HepG2 (cell line): ENCODE measurements around the gene USP25. TPM values are rescaled to one million over a fixed set of nuclear protein-coding genes. Genes with fewer than 3 reads are reported as not detected.

Experiments
- ATAC-seq: fragments of 200-7000 bp; cut with Tn5 transposase; 3 replicates; pipeline ENCODE4 v1.9.1; 2020; ENCODE audit warnings: mild to moderate bottlenecking, moderate library complexity
- BruUV-seq: library from RNA; stranded (reverse); fragments of 400-500 nt; replicated peaks from 2 replicates; lab custom pipeline; 2021; lab: Mats Ljungman, UMichigan
- CTCF ChIA-PET: fragments of 300-600 bp; formaldehyde crosslinking; extraction: SDS; loops from one replicate; lab custom pipeline; 2021; ENCODE audit warnings: low total read pairs, inconsistent platforms, low intra/inter-chr PET ratio; lab: Yijun Ruan, JAX
- POLR2A ChIA-PET: fragments of 350-600 bp; sonication (Branson Sonifier 250); formaldehyde crosslinking; loops from one replicate; lab custom pipeline; 2020; ENCODE audit warnings: antibody characterized with exemption, inconsistent platforms; lab: Yijun Ruan, JAX
- DNase-seq: peaks from one replicate; pipeline ENCODE4 v3.0.0-alpha.2; 2015; ENCODE audit warnings: low spot score
- FAIRE-seq: peaks from 3 replicates; lab custom pipeline; 2011; peaks lifted over from hg19 to GRCh38; lab: Jason Lieb, UNC
- H2AFZ ChIP-seq: one replicate; pipeline ENCODE4 v1.6.1; 2011; ENCODE audit warnings: low read length, inconsistent platforms
- H3K27ac ChIP-seq: fragments of 300-600 bp; 3 replicates; pipeline ENCODE4 v1.8.0; 2011; ENCODE audit warnings: mixed run types, mild to moderate bottlenecking, mixed read lengths, low read length, inconsistent platforms; ENCODE audit not compliant: insufficient read depth; ENCODE audit errors: extremely low read length
- H3K27me3 ChIP-seq, 2 experiments: fragments of 200-600 bp in 1 of 2; 2 replicates in 1 of 2; 3 replicates in 1 of 2; pipeline versions ENCODE4 v1.6.0 to v1.8.0; 2011; ENCODE audit warnings: low read length in 2 of 2, mild to moderate bottlenecking in 2 of 2, moderate library complexity in 2 of 2, inconsistent platforms in 1 of 2; ENCODE audit not compliant: insufficient read depth in 2 of 2, control insufficient read depth in 1 of 2
- H3K36me3 ChIP-seq, 2 experiments: fragments of 200-600 bp in 1 of 2; replicated peaks in 1 of 2; 2 replicates in 1 of 2; 3 replicates in 1 of 2; pipeline versions ENCODE4 v1.5.1 to v1.8.0; 2011; ENCODE audit warnings: low read length in 2 of 2, inconsistent platforms in 1 of 2; ENCODE audit not compliant: insufficient read depth in 2 of 2, control insufficient read depth in 1 of 2
- H3K4me1 ChIP-seq: 2 replicates; pipeline ENCODE4 v1.5.1; 2012; ENCODE audit warnings: low read length, inconsistent platforms; ENCODE audit not compliant: insufficient read depth
- H3K4me2 ChIP-seq: 2 replicates; pipeline ENCODE4 v1.6.0; 2011; ENCODE audit warnings: low read depth, low read length, inconsistent platforms
- H3K4me3 ChIP-seq, 3 experiments: fragments of 200-600 bp in 1 of 3; sonication (generic), shearing (Covaris generic) in 1 of 3; replicated peaks in 1 of 3; 2 replicates each; pipeline ENCODE4 v1.5.1; 2011 to 2016; ENCODE audit warnings: low read length in 3 of 3, inconsistent platforms in 2 of 3, low read depth in 2 of 3, mild to moderate bottlenecking in 2 of 3, control low read depth in 1 of 3, mixed read lengths in 1 of 3; ENCODE audit not compliant: insufficient read depth in 1 of 3
- H3K79me2 ChIP-seq: one replicate; pipeline ENCODE4 v1.6.1; 2011; ENCODE audit warnings: low read length, inconsistent platforms; ENCODE audit not compliant: insufficient read depth
- H3K9ac ChIP-seq: 2 replicates; pipeline ENCODE4 v1.6.0; 2011; ENCODE audit warnings: mild to moderate bottlenecking, low read depth, low read length, inconsistent platforms; ENCODE audit not compliant: insufficient read depth
- H3K9me3 ChIP-seq: 2 replicates; pipeline ENCODE4 v1.5.1; 2012; ENCODE audit warnings: mild to moderate bottlenecking, low read length
- H4K20me1 ChIP-seq: 2 replicates; pipeline ENCODE4 v1.6.0; 2011; ENCODE audit warnings: inconsistent platforms, mild to moderate bottlenecking, low read length, moderate library complexity; ENCODE audit not compliant: insufficient read depth
- EP300 ChIP-seq, 3 experiments: sonication (generic) in 1 of 3; formaldehyde crosslinking in 1 of 3; IDR thresholded peaks; 2 replicates each; pipeline versions ENCODE4 v1.5.1 to v1.6.1; 2011 to 2020; ENCODE audit warnings: low read depth in 2 of 3, low read length in 2 of 3, borderline replicate concordance in 1 of 3, improper control_type of control experiment in 1 of 3, mild to moderate bottlenecking in 1 of 3, missing genetic modification reagents in 1 of 3, moderate library complexity in 1 of 3
- HBP1 ChIP-seq: IDR thresholded peaks from 2 replicates; pipeline ENCODE4 v1.6.1; 2016; ENCODE audit warnings: low read depth, control low read depth
- MIXL1 ChIP-seq: IDR thresholded peaks from 2 replicates; pipeline ENCODE4 v1.6.1; 2016
- NRL ChIP-seq: sonication (generic); formaldehyde crosslinking; IDR thresholded peaks from 2 replicates; pipeline ENCODE4 v1.5.0; 2020; ENCODE audit warnings: missing genetic modification reagents, mild to moderate bottlenecking, moderate library complexity, borderline replicate concordance
- SMAD3 ChIP-seq: sonication (generic); formaldehyde crosslinking; IDR thresholded peaks from 2 replicates; pipeline ENCODE4 v1.4.0; 2020; ENCODE audit warnings: missing genetic modification reagents
- SRSF1 ChIP-seq: fragments of 200-400 bp; formaldehyde crosslinking; optimal IDR thresholded peaks from 2 replicates; pipeline ENCODE3; 2017; ENCODE audit warnings: mild to moderate bottlenecking, low read depth, low read length, moderate library complexity
- ZFP1 ChIP-seq: IDR thresholded peaks from 2 replicates; pipeline ENCODE4 v1.6.1; 2016
- ZNF251 ChIP-seq: sonication (generic); formaldehyde crosslinking; IDR thresholded peaks from 2 replicates; pipeline ENCODE4 v1.9.0; 2021; ENCODE audit warnings: mild to moderate bottlenecking, missing genetic modification reagents
- ZNF646 ChIP-seq: sonication (generic); formaldehyde crosslinking; IDR thresholded peaks from 2 replicates; pipeline ENCODE4 v1.9.0; 2021; ENCODE audit warnings: mild to moderate bottlenecking, missing genetic modification reagents
- WGBS: methylation state at CpG from one replicate; pipeline ENCODE4 v1.1.6; 2017; ENCODE audit warnings: low lambda C conversion rate; 5-methylcytosine and 5-hydroxymethylcytosine counted together
- in situ Hi-C: cut with HindIII; loops from 2 replicates; pipeline ENCODE4 v1.10.0; 2017; ENCODE audit warnings: low pct_unique_long_range_greater_than_20kb; ENCODE audit not compliant: extremely low pct_ligation_motif_present
- intact Hi-C: fragments of 100-400 bp; cut with micrococcal nuclease; formaldehyde crosslinking; loops from one replicate; pipeline ENCODE4 v1.10.0; 2022; ENCODE audit not compliant: unreplicated experiment
- polyA plus RNA-seq, 8 experiments: library from polyadenylated mRNA; depleted of rRNA in 3 of 8; stranded (reverse) in 7 of 8; unstranded in 1 of 8; fragments of >200 nt; fragmentation: Illumina TruSeq in 4 of 8; extraction: Trizol in 4 of 8; gene quantifications; 2 replicates each; pipeline versions ENCODE4 v1.2.1 to v1.2.3, GENCODE V29; 2011 to 2016; ENCODE audit warnings: low read depth in 4 of 8, missing spikeins in 1 of 8, mixed read lengths in 1 of 8; ENCODE audit not compliant: insufficient read depth in 1 of 8
- total RNA-seq, 5 experiments: library from RNA; depleted of rRNA; stranded (reverse); fragments of >200 nt; fragmentation: Illumina TruSeq; extraction: Trizol; gene quantifications; 2 replicates each; pipeline ENCODE4 v1.2.3, GENCODE V29; 2016; ENCODE audit warnings: low read depth in 1 of 5
- TF ChIP-seq, protein P1 (sequence below): sonication (generic); formaldehyde crosslinking; IDR thresholded peaks from 2 replicates; pipeline ENCODE4 v1.4.0; 2020; ENCODE audit warnings: missing genetic modification reagents

USP25 gene
- total and polyA plus RNA-seq, 2 of the 13 experiments (the other 11 are each of a cell fraction or from before 2014, with no cell fraction given), result 12.4 to 26.3 TPM

- TF ChIP-seq ZNF646 (no peak), SMAD3 (CRISPR knock-in tag) (no peak)
Observed at GRCh38 chr21:15840406-15840805, 110.6 kb downstream of the USP25 start (continued).

GRCh38 chr21:15841856-15842564, 112.2 kb downstream of the USP25 start:
- no peak for DNase-seq
- H3K4me2 ChIP-seq, result no peak overlapping the region
- 95% methylated on average over 3 of the region's 3 CpGs for WGBS
- no peaks in the 10 kb centered on the region for H3K27me3 ChIP-seq
- H3K9me3 ChIP-seq, result no peaks in the 10 kb centered on the region
- BruUV-seq, result no TSS peak
- ChIA-PET POLR2A (no interaction called here), CTCF (no interaction called here)
- H3K4me3 ChIP-seq, result no peak overlapping the region
- H3K79me2 ChIP-seq, result no peaks in the 10 kb centered on the region
- ATAC-seq, result no peak
- intact Hi-C loops (no loop called here), in situ Hi-C loops (no loop called here)
- H3K9ac ChIP-seq, result no peak overlapping the region
- no peak for FAIRE-seq
- no peaks in the 10 kb centered on the region for H4K20me1 ChIP-seq
- peaks cover 2 to 13% of the 10 kb centered on the region in 2 experiments; a peak in 4 of 5 replicates for H3K36me3 ChIP-seq
- H3K4me1 ChIP-seq, result no peaks in the 10 kb centered on the region
- no peak overlapping the region for H2AFZ ChIP-seq
- H3K27ac ChIP-seq, result no peak overlapping the region
- TF ChIP-seq SRSF1, result no peak
- no peak for TF ChIP-seq MIXL1 (CRISPR knock-in tag)
- TF ChIP-seq, protein P1, sequence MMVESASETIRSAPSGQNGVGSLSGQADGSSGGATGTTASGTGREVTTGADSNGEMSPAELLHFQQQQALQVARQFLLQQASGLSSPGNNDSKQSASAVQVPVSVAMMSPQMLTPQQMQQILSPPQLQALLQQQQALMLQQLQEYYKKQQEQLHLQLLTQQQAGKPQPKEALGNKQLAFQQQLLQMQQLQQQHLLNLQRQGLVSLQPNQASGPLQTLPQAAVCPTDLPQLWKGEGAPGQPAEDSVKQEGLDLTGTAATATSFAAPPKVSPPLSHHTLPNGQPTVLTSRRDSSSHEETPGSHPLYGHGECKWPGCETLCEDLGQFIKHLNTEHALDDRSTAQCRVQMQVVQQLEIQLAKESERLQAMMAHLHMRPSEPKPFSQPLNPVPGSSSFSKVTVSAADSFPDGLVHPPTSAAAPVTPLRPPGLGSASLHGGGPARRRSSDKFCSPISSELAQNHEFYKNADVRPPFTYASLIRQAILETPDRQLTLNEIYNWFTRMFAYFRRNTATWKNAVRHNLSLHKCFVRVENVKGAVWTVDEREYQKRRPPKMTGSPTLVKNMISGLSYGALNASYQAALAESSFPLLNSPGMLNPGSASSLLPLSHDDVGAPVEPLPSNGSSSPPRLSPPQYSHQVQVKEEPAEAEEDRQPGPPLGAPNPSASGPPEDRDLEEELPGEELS, result no peak
- TF ChIP-seq EP300 (IDR thresholded peaks at IDR 0.05; ENCODE audit: low read depth in 2 of 2, low read length in 2 of 2), result no peak
- TF ChIP-seq EP300 (CRISPR knock-in tag; IDR thresholded peaks at IDR 0.05; ENCODE audit: borderline replicate concordance), result no peak
- no peak for TF ChIP-seq HBP1 (CRISPR knock-in tag)
- TF ChIP-seq ZFP1 (CRISPR knock-in tag), result no peak
- no peak for TF ChIP-seq NRL (CRISPR knock-in tag)
- no peak for TF ChIP-seq ZNF251 (CRISPR knock-in tag)
